Common myeloid progenitor, CD34-positive (primary cell): ENCODE results near the gene ADRA2C.

Experiments
- CTCF ChIA-PET: fragments of 350-600 bp; sonication (Branson Sonifier 250); formaldehyde crosslinking; loops from one replicate; lab custom pipeline; 2021; ENCODE audit warnings: antibody characterized with exemption; lab: Charles Lee
- POLR2A ChIA-PET: fragments of 350-600 bp; sonication (Branson Sonifier 250); formaldehyde crosslinking; loops from one replicate; lab custom pipeline; 2021; ENCODE audit warnings: antibody characterized with exemption; lab: Charles Lee
- DNase-seq, 3 donors: peaks; one replicate each; pipeline versions ENCODE4 v3.0.0 to v3.0.0-alpha.2; 2013
- H3K27ac ChIP-seq, 2 experiments: 1 replicate in 1 of 2; 2 replicates in 1 of 2; pipeline ENCODE4 v1.7.0; 2013; ENCODE audit warnings: inconsistent platforms in 2 of 2, low read length in 2 of 2, mild to moderate bottlenecking in 2 of 2, low read depth in 1 of 2, moderate library complexity in 1 of 2; ENCODE audit not compliant: severe bottlenecking in 2 of 2, insufficient read depth in 1 of 2, poor library complexity in 1 of 2
- H3K27me3 ChIP-seq, 5 experiments: replicated peaks in 2 of 5; 1 replicate in 3 of 5; 2 replicates in 2 of 5; pipeline versions ENCODE4 v1.6.1 to v1.7.0; 2013; ENCODE audit warnings: low read length in 4 of 5, mild to moderate bottlenecking in 2 of 5, moderate library complexity in 2 of 5, inconsistent platforms in 1 of 5; ENCODE audit not compliant: insufficient read depth in 5 of 5, control insufficient read depth in 4 of 5
- H3K36me3 ChIP-seq, 4 experiments: 1 replicate in 2 of 4; 2 replicates in 2 of 4; pipeline versions ENCODE4 v1.6.1 to v1.7.0; 2013; ENCODE audit warnings: low read length in 3 of 4, control low read depth in 1 of 4, mild to moderate bottlenecking in 1 of 4; ENCODE audit not compliant: control insufficient read depth in 4 of 4, insufficient read depth in 4 of 4
- H3K4me1 ChIP-seq, 4 experiments: 1 replicate in 3 of 4; 2 replicates in 1 of 4; pipeline versions ENCODE4 v1.6.1 to v1.7.1; 2013; ENCODE audit warnings: low read length in 3 of 4, mild to moderate bottlenecking in 3 of 4, control low read depth in 1 of 4, inconsistent platforms in 1 of 4, moderate library complexity in 1 of 4; ENCODE audit not compliant: control insufficient read depth in 4 of 4, insufficient read depth in 4 of 4; ENCODE audit errors: control extremely low read depth in 1 of 4
- H3K4me3 ChIP-seq, 7 experiments: 1 replicate in 4 of 7; 2 replicates in 3 of 7; pipeline versions ENCODE4 v1.5.1 to v1.7.0; 2013; ENCODE audit warnings: mild to moderate bottlenecking in 7 of 7, low read length in 6 of 7, moderate library complexity in 6 of 7, inconsistent platforms in 2 of 7, low read depth in 2 of 7, control low read depth in 1 of 7; ENCODE audit not compliant: insufficient read depth in 4 of 7, control insufficient read depth in 1 of 7; ENCODE audit errors: extremely low read depth in 1 of 7
- H3K9me3 ChIP-seq, 5 experiments: 1 replicate in 4 of 5; 2 replicates in 1 of 5; pipeline versions ENCODE4 v1.6.1 to v1.7.1; 2013; ENCODE audit warnings: low read length in 4 of 5, mild to moderate bottlenecking in 2 of 5, inconsistent platforms in 1 of 5, low read depth in 1 of 5, moderate library complexity in 1 of 5; ENCODE audit not compliant: control insufficient read depth in 4 of 5, insufficient read depth in 2 of 5; ENCODE audit errors: control extremely low read depth in 1 of 5
- WGBS: methylation state at CpG from one replicate; pipeline ENCODE4 v1.1.5; 2013; ENCODE audit not compliant: insufficient coverage; 5-methylcytosine and 5-hydroxymethylcytosine counted together

ADRA2C gene

GRCh38 chr4:3760346-3760745, 5.8 kb upstream of the ADRA2C start:
- H3K27me3 ChIP-seq, result peaks cover 0 to 63% (median 11%) of the 10 kb centered on the region in 5 experiments
- H3K9me3 ChIP-seq, result peaks cover 0 to 3% (median 0%) of the 10 kb centered on the region in 5 experiments
- H3K4me1 ChIP-seq, result peaks cover 0 to 10% (median 2%) of the 10 kb centered on the region in 4 experiments
- no peak overlapping the region for H3K27ac ChIP-seq
- 100% methylated on average over 7 of the region's 10 CpGs for WGBS
- POLR2A ChIA-PET, result no interaction called here
- H3K36me3 ChIP-seq, result no peaks in the 10 kb centered on the region
- no peak for DNase-seq
- H3K4me3 ChIP-seq, result no peak overlapping the region
- CTCF ChIA-PET, result interaction anchor here (1.0 kb wide), 1 partner anchor 22 kb away, joined by 3 read pairs; no protein-coding TSS in a partner anchor

- Histone ChIP-seq H3K4me3 (no peak overlapping the region), H3K9me3 (peaks cover 0 to 3% (median 0%) of the 10 kb centered on the region in 5 experiments), H3K4me1 (peaks cover 0 to 11% (median 4%) of the 10 kb centered on the region in 4 experiments), H3K27me3 (peaks cover 0 to 65% (median 11%) of the 10 kb centered on the region in 5 experiments), H3K27ac (no peak overlapping the region), H3K36me3 (no peaks in the 10 kb centered on the region)
- ChIA-PET POLR2A (no interaction called here), CTCF (no interaction called here)
- DNase-seq, result no peak
- WGBS, result 67% methylated on average over 5 of the region's 5 CpGs
Measured at GRCh38 chr4:3760841-3761240, 5.3 kb upstream of the ADRA2C start.

- WGBS, result 87% methylated on average over 8 of the region's 8 CpGs
- Histone ChIP-seq H3K36me3 (no peaks in the 10 kb centered on the region), H3K27ac (no peak overlapping the region), H3K27me3 (peaks cover 0 to 69% (median 14%) of the 10 kb centered on the region in 5 experiments), H3K4me3 (no peak overlapping the region), H3K9me3 (peaks cover 0 to 8% (median 0%) of the 10 kb centered on the region in 5 experiments), H3K4me1 (peaks cover 0 to 15% (median 5%) of the 10 kb centered on the region in 4 experiments)
- no peak for DNase-seq
- ChIA-PET CTCF (no interaction called here), POLR2A (no interaction called here)
Measured at GRCh38 chr4:3762264-3762663, 3.9 kb upstream of the ADRA2C start.

- H3K4me1 ChIP-seq, result peaks cover 0 to 15% (median 6%) of the 10 kb centered on the region in 4 experiments
- ChIA-PET POLR2A (no interaction called here), CTCF (no interaction called here)
- DNase-seq, result peak in 2 of 3 donors; percentile 55
- no peak overlapping the region for H3K4me3 ChIP-seq
- no peaks in the 10 kb centered on the region for H3K36me3 ChIP-seq
- H3K9me3 ChIP-seq, result peaks cover 0 to 8% (median 0%) of the 10 kb centered on the region in 5 experiments
- no peak overlapping the region for H3K27ac ChIP-seq
- WGBS, result 29% methylated on average over 24 of the region's 24 CpGs
- peaks cover 0 to 71% (median 14%) of the 10 kb centered on the region in 5 experiments for H3K27me3 ChIP-seq
Measured at GRCh38 chr4:3762753-3763549, 3.2 kb upstream of the ADRA2C start.

- Histone ChIP-seq H3K4me3 (peak overlapping the region in 5 of 7 experiments; percentile 6 to 61 (median 23)), H3K9me3 (peaks cover 0 to 5% (median 0%) of the 10 kb centered on the region in 5 experiments), H3K27ac (no peak overlapping the region), H3K4me1 (peaks cover 0 to 15% (median 6%) of the 10 kb centered on the region in 4 experiments), H3K27me3 (peaks cover 0 to 90% (median 17%) of the 10 kb centered on the region in 5 experiments), H3K36me3 (no peaks in the 10 kb centered on the region)
- DNase-seq, result peak in 2 of 3 donors; percentile 45 to 47
- ChIA-PET POLR2A (interaction anchor here (0.7 kb wide), 1 partner anchor 69 kb away, joined by 4 read pairs; no protein-coding TSS in a partner anchor), CTCF (interaction anchor here (1.0 to 1.9 kb wide), 5 partner anchors 17 to 115 kb away, joined by 3 to 12 read pairs (median 3); no protein-coding TSS in a partner anchor)
- WGBS, result 3% methylated on average over 60 of the region's 101 CpGs
Measured at GRCh38 chr4:3765271-3766035, 732 bp upstream of the ADRA2C start.

GRCh38 chr4:3766785-3767569, 792 bp downstream of the ADRA2C start:
- WGBS, result 15% methylated on average over 75 of the region's 107 CpGs

More at GRCh38 chr4:3766785-3767569, 792 bp downstream of the ADRA2C start:
- Histone ChIP-seq H3K4me3 (peak overlapping the region in 2 of 7 experiments; percentile 10 to 11), H3K27ac (no peak overlapping the region), H3K4me1 (peaks cover 0 to 15% (median 6%) of the 10 kb centered on the region in 4 experiments), H3K27me3 (peaks cover 0 to 91% (median 23%) of the 10 kb centered on the region in 5 experiments), H3K36me3 (no peaks in the 10 kb centered on the region), H3K9me3 (peaks cover 0 to 5% (median 0%) of the 10 kb centered on the region in 5 experiments)
- ChIA-PET POLR2A (no interaction called here), CTCF (interaction anchor here (1.0 to 1.5 kb wide), 2 partner anchors 19 to 113 kb away, joined by 4 to 5 read pairs; no protein-coding TSS in a partner anchor)
- DNase-seq, result peak in 2 of 3 donors; percentile 14 to 24
